NCI-H128 (cell line): Measurements from ENCODE around the gene STMN3.
"Not testable (repeated sequence)": the region's sequence is repeated elsewhere in the genome, so short reads cannot be mapped to it uniquely, and the experiment has no call there.

Source experiments
- DNase-seq: peaks from one replicate; lab custom pipeline; 2025; ENCODE audit not compliant: unreplicated experiment; lab: John Stamatoyannopoulos, UW

Gene STMN3

GRCh38 chr20:63657937-63658748 is 4.9 kb upstream of the STMN3 start, which contains the start of gene RTEL1:
TSS of gene RTEL1 (plus strand) at chr20:63658312. CDS start at chr20:63659403, 1,091 bp downstream.
- peak; percentile 75 for DNase-seq

GRCh38 chr20:63657260-63657936 is 4.2 kb upstream of the STMN3 start:
- DNase-seq: no peak

- no peak for DNase-seq
Observed at GRCh38 chr20:63656451-63656850, 3.2 kb upstream of the STMN3 start.

- DNase-seq: no peak
Observed at GRCh38 chr20:63655249-63655648, 2.0 kb upstream of the STMN3 start.

GRCh38 chr20:63653974-63654668 is 897 bp upstream of the STMN3 start:
- DNase-seq: no peak

GRCh38 chr20:63652192-63652980 is 838 bp downstream of the STMN3 start:
- DNase-seq: no peak

GRCh38 chr20:63651942-63652191 is 1.4 kb downstream of the STMN3 start:
- DNase-seq: no peak

- not testable (repeated sequence) for DNase-seq
Observed at GRCh38 chr20:63650486-63650885, 2.7 kb downstream of the STMN3 start.

GRCh38 chr20:63648895-63649589 is 4.2 kb downstream of the STMN3 start:
- no peak for DNase-seq

- DNase-seq: no peak
Observed at GRCh38 chr20:63648190-63648589, 5.0 kb downstream of the STMN3 start.

- no peak for DNase-seq
Observed at GRCh38 chr20:63645218-63645617, 8.0 kb downstream of the STMN3 start.

GRCh38 chr20:63643946-63644345 is 9.3 kb downstream of the STMN3 start:
- no peak for DNase-seq

- no peak for DNase-seq
Observed at GRCh38 chr20:63643499-63643898, 9.7 kb downstream of the STMN3 start.

- no peak for DNase-seq
Observed at GRCh38 chr20:63642527-63643247, 10.5 kb downstream of the STMN3 start.

GRCh38 chr20:63641792-63642523 is 11.3 kb downstream of the STMN3 start:
- DNase-seq: peak; percentile 86

- no peak for DNase-seq
Observed at GRCh38 chr20:63641146-63641791, 12.0 kb downstream of the STMN3 start.

GRCh38 chr20:63640686-63641085 is 12.5 kb downstream of the STMN3 start:
- not testable (repeated sequence) for DNase-seq

GRCh38 chr20:63640086-63640485 is 13.1 kb downstream of the STMN3 start:
- no peak for DNase-seq
